Measurements from ENCODE around the gene COA8. TPM values are rescaled to one million over a fixed set of nuclear protein-coding genes. Genes with fewer than 3 reads are reported as not detected.

COA8 gene
- total and polyA plus RNA-seq, 9 of the 15 experiments (the other 6 are each of a cell fraction or from before 2014, with no cell fraction given) = 5.0 to 35.3 (median 25.7) TPM

DNA sequence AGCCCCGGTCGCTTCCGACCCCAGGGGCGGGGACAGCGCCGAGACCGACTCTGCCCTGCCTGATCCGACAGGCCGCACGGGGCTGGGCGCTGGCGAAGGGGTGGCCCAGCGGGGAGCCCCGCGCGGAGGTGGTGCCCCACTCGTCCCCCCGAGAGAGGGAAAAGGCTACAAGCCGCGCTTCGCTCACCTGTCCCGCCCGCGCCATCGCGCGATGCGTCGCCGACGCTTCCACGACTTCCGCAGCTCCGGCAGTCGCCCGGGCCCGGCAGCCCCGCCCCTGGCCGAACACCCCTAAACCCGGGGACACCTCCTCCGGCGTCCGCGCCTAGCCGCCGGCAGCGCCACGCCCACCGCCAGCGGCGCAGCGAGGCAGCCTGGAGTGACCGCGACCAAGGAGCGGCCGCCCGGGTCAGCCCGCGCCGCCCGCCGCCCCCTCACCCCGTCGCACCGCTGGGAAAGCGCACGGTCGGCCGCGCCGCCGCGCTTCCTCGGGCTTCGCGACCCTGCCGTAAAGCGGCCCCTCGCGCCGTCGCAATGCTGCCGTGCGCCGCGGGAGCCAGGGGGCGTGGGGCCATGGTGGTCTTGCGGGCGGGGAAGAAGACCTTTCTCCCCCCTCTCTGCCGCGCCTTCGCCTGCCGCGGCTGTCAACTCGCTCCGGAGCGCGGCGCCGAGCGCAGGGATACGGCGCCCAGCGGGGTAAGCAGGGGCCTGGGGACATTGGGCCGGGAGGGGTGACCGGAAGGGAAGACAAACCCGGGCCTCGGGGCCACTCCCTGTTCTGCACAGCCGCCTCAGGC lies at the start of gene COA8, which contains the start of gene BAG5 (continued):
- TF ChIP-seq, protein P1, sequence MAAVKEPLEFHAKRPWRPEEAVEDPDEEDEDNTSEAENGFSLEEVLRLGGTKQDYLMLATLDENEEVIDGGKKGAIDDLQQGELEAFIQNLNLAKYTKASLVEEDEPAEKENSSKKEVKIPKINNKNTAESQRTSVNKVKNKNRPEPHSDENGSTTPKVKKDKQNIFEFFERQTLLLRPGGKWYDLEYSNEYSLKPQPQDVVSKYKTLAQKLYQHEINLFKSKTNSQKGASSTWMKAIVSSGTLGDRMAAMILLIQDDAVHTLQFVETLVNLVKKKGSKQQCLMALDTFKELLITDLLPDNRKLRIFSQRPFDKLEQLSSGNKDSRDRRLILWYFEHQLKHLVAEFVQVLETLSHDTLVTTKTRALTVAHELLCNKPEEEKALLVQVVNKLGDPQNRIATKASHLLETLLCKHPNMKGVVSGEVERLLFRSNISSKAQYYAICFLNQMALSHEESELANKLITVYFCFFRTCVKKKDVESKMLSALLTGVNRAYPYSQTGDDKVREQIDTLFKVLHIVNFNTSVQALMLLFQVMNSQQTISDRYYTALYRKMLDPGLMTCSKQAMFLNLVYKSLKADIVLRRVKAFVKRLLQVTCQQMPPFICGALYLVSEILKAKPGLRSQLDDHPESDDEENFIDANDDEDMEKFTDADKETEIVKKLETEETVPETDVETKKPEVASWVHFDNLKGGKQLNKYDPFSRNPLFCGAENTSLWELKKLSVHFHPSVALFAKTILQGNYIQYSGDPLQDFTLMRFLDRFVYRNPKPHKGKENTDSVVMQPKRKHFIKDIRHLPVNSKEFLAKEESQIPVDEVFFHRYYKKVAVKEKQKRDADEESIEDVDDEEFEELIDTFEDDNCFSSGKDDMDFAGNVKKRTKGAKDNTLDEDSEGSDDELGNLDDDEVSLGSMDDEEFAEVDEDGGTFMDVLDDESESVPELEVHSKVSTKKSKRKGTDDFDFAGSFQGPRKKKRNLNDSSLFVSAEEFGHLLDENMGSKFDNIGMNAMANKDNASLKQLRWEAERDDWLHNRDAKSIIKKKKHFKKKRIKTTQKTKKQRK (IDR thresholded peaks at IDR 0.05; ENCODE audit: borderline replicate concordance, low read depth, low read length) = no peak
- TF ChIP-seq ZNF586 (CRISPR knock-in tag; conservative IDR thresholded peaks at IDR 0.05) (no peak), SIN3B (IDR thresholded peaks at IDR 0.05; ENCODE audit: low read depth) (peak; percentile 74), BRF1 (IDR thresholded peaks at IDR 0.05; ENCODE audit: borderline replicate concordance, extremely low read depth, insufficient read length) (no peak), ZNF785 (CRISPR knock-in tag; IDR thresholded peaks at IDR 0.05) (no peak), ZNF3 (CRISPR knock-in tag; IDR thresholded peaks at IDR 0.05) (no peak), XRCC4 (IDR thresholded peaks at IDR 0.05; ENCODE audit: extremely low read depth, insufficient read depth, insufficient read length) (no peak), ZKSCAN8 (CRISPR knock-in tag; IDR thresholded peaks at IDR 0.05) (no peak), HNRNPLL (IDR thresholded peaks at IDR 0.05; ENCODE audit: low read depth, low read length, poor library complexity, severe bottlenecking) (peak; percentile 89), NUFIP1 (IDR thresholded peaks at IDR 0.05; ENCODE audit: partially characterized antibody) (no peak), ETV5 (CRISPR knock-in tag; IDR thresholded peaks at IDR 0.05; ENCODE audit: low read depth) (no peak), ZC3H8 (IDR thresholded peaks at IDR 0.05) (no peak), ZNF174 (CRISPR knock-in tag; IDR thresholded peaks at IDR 0.05) (no peak), RUNX1 (IDR thresholded peaks at IDR 0.05; ENCODE audit: low read depth) (no peak), PHF21A (IDR thresholded peaks at IDR 0.05; ENCODE audit: borderline replicate concordance, low read depth) (no peak), CEBPG (CRISPR knock-in tag; IDR thresholded peaks at IDR 0.05) (no peak), CEBPG (tag; conservative IDR thresholded peaks at IDR 0.05 in 1 of 2, IDR thresholded peaks at IDR 0.05 in 1 of 2) (no peak)
- TF ChIP-seq, protein P2, sequence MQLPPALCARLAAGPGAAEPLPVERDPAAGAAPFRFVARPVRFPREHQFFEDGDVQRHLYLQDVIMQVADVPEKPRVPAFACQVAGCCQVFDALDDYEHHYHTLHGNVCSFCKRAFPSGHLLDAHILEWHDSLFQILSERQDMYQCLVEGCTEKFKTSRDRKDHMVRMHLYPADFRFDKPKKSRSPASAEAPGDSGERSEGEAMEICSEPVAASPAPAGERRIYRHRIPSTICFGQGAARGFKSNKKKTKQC (CRISPR knock-in tag; IDR thresholded peaks at IDR 0.05) = 0 out of 2 replicates have a peak, but pooled peaks have one; percentile 16
- TF ChIP-seq, protein P3, sequence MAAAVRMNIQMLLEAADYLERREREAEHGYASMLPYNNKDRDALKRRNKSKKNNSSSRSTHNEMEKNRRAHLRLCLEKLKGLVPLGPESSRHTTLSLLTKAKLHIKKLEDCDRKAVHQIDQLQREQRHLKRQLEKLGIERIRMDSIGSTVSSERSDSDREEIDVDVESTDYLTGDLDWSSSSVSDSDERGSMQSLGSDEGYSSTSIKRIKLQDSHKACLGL (CRISPR knock-in tag; IDR thresholded peaks at IDR 0.05; ENCODE audit: borderline replicate concordance, poor library complexity, severe bottlenecking) = peak; percentile 61
- TF ChIP-seq, protein P4, sequence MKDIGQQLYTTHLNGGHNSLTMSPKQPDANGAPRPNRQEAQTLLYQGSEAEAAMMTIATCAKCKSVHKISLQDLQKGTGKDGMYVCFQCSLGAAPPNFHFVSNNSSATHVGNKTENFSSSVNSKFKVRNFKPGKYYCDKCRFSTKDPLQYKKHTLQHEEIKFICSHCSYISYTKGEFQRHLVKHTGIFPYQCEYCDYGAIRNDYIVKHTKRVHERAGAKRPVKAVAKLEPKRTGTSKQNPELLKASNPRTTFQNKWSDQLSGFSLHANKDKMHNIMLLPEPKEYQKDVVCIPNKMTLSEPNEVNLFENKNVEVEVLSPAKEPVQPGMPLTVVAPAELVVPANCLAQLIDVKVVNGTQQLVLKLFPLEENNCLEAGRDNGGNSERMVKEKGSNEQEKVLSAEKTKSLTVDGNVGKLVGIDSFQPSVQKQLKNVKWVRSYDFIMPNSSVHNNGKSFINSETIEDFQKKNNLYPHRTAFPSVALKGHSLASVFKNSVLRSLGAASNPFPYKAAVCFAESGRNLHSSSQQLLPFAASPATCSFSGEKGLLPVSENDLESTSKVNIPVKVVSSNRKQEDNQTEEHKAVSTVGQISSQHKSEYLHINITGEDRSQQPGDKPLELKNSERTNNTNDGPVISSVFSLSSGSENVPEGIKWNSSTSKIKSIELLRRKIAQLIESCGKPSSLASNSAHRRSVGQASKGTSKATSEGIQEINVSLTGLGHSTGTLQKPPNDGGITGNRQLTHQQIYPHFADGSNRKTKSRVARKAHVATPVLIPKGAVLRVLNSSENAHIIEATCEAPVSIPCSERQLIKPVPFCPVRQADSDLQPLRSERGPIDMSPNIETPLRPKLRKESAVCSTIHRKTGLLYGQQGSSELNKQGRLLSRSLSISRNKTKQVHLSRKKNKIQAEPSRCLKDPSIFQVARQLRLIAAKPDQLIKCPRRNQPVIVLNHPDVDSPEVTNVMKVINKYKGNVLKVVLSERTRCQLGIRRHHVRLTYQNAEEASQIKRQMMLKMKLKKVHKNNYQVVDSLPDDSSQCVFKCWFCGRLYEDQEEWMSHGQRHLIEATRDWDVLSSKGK (CRISPR knock-in tag; IDR thresholded peaks at IDR 0.05) = no peak
